GM12878 (cell line): ENCODE results near the gene NSD2.

ENCODE experiments used
- CBX3 ChIP-seq: fragments of 200-600 bp; sonication (generic); IDR thresholded peaks from 2 replicates; pipeline ENCODE4 v1.6.1; 2016; ENCODE audit warnings: low read depth, borderline replicate concordance
- CREB1 ChIP-seq: IDR thresholded peaks from 2 replicates; pipeline ENCODE4 v1.6.1; 2012; ENCODE audit warnings: low read depth, mild to moderate bottlenecking, inconsistent platforms
- EED ChIP-seq: sonication (generic); IDR thresholded peaks from 2 replicates; pipeline ENCODE4 v1.6.1; 2016; ENCODE audit warnings: antibody characterized with exemption, low read depth
- NFYB ChIP-seq: IDR thresholded peaks from 2 replicates; pipeline ENCODE4 v1.6.1; 2011; ENCODE audit warnings: low read depth, mild to moderate bottlenecking, low read length, improper control_type of control experiment, moderate library complexity; ENCODE audit not compliant: insufficient read depth
- SIN3A ChIP-seq: IDR thresholded peaks from 2 replicates; pipeline ENCODE4 v1.6.1; 2012; ENCODE audit warnings: low read depth, low read length, improper control_type of control experiment
- ZBTB40 ChIP-seq: fragments of 450-650 bp; IDR thresholded peaks from 2 replicates; pipeline ENCODE4 v1.6.1; 2016; ENCODE audit warnings: mild to moderate bottlenecking, moderate library complexity, borderline replicate concordance
- ZNF207 ChIP-seq: fragments of 450-650 bp; IDR thresholded peaks from 2 replicates; pipeline ENCODE4 v1.6.1; 2014; ENCODE audit warnings: antibody characterized with exemption, mild to moderate bottlenecking, borderline replicate concordance
- TF ChIP-seq, protein P1 (sequence below), 3 experiments: IDR thresholded peaks in 2 of 3; conservative IDR thresholded peaks in 1 of 3; 2 replicates each; pipeline ENCODE4 v1.5.1; 2011; ENCODE audit warnings: low read depth in 3 of 3, low read length in 3 of 3, mild to moderate bottlenecking in 3 of 3, control low read depth in 2 of 3, moderate library complexity in 2 of 3, inconsistent platforms in 1 of 3, mixed read lengths in 1 of 3; ENCODE audit not compliant: control insufficient read depth in 2 of 3, insufficient read depth in 1 of 3; ENCODE audit errors: extremely low read depth in 1 of 3

GRCh38 chr4:1831331-1831730 is 39.9 kb upstream of the NSD2 start:
- TF ChIP-seq CREB1 (no peak), ZBTB40 (no peak), NFYB (no peak), SIN3A (no peak), CBX3 (no peak), EED (no peak), ZNF207 (no peak)
- TF ChIP-seq, protein P1, sequence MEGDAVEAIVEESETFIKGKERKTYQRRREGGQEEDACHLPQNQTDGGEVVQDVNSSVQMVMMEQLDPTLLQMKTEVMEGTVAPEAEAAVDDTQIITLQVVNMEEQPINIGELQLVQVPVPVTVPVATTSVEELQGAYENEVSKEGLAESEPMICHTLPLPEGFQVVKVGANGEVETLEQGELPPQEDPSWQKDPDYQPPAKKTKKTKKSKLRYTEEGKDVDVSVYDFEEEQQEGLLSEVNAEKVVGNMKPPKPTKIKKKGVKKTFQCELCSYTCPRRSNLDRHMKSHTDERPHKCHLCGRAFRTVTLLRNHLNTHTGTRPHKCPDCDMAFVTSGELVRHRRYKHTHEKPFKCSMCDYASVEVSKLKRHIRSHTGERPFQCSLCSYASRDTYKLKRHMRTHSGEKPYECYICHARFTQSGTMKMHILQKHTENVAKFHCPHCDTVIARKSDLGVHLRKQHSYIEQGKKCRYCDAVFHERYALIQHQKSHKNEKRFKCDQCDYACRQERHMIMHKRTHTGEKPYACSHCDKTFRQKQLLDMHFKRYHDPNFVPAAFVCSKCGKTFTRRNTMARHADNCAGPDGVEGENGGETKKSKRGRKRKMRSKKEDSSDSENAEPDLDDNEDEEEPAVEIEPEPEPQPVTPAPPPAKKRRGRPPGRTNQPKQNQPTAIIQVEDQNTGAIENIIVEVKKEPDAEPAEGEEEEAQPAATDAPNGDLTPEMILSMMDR (IDR thresholded peaks at IDR 0.05 in 2 of 3, conservative IDR thresholded peaks at IDR 0.05 in 1 of 3; ENCODE audit: control insufficient read depth in 2 of 3, extremely low read depth in 1 of 3, insufficient read depth in 1 of 3, low read depth in 3 of 3, low read length in 3 of 3) = no peak
